Glomerular visceral epithelial cell (primary cell): ENCODE data around the gene CLEC2L.
"Not testable (repeated sequence)": the region's sequence is repeated elsewhere in the genome, so short reads cannot be mapped to it uniquely, and the experiment has no call there.

ENCODE experiments used
- DNase-seq: peaks from one replicate; pipeline ENCODE4 v3.0.0-alpha.2; 2016; ENCODE audit errors: extremely low spot score

Gene CLEC2L

DNA sequence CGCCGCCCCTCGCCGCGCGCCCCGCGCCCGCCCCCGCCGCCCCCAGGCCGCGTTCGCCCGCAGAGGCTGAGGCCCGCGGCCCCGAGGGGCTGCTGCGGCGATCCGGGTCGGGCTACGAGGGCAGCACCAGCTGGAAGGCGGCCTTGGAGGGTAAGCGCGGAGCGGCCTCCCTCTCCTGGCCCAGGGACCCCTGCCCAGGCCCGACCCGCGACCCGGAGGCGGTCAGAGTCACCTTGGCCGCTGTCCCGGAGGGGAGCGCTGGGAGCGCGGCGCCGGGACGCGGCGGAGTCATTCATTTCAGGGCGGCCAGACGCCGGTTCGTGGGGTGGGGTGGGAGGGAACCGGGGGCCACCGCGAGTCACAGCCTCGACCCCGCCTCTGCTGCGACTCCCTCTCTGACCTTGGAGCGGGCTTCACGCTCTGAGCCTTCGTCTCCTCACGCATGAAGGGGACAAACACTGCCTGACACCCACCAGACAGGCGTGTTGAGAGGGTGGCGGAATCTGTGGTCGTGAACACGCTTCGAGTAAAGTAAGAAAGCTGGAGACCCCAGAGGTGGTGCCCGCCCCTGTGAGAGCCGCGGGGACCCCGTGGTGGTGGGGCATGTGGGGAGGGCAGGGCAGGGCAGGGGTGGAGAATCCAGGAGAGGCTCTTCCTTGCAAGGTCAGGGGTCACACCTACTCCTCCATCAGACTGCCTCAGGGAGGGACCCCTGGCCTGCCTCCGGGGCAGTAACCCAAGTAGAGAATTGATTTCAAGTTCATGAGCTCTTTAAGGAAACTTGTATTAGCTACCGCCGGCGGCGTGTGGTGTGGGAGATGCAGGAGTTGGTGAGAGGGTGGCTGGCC, 707 bp downstream of the CLEC2L start:
- no peak for DNase-seq

DNA sequence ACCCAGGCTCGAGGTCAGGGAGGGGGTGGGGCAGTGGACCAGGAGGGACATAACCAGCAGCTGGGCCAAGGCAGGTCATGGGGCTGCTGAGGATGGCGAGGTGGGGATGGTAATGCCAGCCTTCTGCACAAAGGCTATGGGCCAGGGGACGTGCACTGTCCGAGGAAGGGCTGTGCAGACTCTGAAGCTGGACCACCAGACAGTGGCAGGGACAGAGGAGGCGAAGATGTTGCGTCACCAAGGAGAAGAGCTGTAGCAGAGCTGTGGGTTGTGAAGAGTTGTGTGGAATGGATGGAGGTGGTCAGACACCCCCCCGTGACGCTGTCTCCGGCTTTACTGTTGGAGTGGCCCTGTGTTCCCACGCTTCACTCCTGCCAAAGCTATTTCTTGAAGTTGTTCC, 1.8 kb downstream of the CLEC2L start:
- DNase-seq: no peak

DNA sequence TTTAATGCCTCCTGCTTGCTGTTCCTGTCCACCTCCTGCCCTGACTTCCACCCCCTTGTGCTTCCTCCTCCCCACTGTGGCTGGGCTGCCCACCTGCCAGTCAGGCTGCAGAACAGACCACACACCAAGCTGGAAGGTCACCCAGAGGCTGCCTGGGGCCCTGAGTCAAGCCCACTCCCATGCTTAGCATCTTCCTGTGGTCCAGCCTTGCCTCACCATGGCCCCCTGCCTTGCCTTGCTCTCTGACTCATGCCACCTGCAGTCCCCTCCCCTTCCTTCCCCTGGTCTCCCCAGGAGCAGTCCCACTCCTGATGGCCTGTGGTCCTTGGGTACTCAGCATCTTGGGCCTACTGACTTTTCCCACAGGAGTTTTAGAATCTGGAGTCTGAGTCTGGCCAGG, 2.3 kb downstream of the CLEC2L start:
- no peak for DNase-seq

DNA sequence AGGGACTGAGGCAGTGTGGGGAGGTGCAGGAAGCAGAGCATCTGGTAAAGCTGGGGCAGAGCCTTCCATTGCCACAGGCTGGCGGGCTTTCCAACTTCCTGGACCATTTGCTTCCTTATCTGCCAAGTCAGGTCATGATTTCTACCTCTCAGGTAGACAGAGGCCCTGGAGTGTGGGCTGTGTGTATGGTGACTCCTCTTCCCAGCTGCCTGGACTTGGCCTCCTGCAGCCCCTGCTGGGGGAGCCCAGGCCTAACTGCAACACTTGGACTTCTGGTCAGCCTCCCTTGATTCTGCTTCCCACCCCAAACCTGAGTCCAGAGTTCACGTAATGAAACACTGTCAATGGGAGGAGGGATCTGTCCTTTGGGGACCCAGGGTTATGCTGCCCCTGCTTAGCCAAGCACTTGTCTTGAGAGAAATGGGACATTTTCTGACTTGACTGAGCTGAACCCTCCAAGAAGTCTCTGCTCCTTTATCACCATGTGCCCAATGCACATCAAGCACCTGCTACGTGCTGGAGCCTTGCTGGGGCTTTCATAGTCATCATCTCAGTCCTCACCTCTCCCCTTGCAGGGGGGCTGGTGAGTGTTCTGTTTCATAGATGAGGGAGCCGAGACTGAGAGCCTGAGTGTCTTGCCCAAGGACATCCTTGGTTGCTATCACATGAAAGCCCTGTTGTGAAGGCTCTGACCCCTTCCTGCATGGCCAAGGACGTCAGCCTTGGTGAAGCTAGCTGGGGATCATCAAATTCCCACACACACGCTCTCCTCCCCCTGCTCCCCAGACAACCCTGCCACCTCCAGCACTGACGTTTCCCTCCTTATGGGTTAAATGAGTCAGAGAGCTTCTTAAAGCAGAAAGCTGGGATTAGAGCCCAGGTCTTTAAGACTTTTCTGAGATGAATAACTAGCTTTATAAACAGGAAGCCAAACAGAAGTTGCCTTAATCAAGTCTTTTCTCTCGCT, 3.4 kb downstream of the CLEC2L start:
- peak; percentile 33 for DNase-seq

DNA sequence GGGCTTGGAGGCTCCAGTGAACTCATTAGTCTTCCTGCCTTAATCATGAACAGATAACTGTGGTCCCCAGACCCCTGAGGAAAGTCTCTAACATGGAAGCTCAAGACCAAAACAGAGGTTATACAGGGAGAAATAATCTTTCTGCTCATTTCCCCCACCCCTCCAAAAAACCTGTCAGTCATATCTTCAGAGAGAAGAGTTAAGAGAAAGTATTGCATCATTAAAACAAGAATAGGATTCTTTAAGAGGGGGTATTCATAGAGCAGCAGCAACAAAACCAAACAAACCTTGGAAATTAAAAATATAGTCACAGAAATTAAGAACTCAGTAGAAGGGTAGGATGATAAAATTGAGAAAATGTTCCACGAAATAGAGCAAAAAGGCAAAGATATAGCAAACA, 7.6 kb downstream of the CLEC2L start:
- DNase-seq: no peak

DNA sequence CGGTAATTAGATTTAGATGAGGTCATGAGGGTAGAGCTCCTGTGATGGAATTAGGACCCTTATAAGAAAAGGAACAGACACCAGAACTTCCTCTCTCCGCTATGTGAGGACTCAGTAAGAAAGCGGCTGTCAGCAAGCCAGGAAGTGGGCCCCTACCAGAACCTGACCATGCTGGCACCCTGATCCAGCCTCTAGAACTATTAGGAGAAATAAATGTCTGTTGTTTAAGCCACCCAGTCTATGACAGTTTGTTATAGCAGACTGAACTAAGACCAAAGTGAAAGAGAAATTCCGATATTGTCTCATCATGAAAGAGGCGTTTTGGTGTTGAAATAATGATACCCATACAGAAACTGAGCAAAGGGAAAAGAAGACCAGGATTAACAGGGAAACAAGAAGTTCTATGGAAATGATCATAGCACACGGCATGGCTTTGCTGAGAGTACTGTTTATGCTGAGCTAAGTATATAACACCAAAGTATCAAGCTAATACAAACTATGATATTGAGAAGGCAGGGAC, 9.2 kb downstream of the CLEC2L start:
- DNase-seq: no peak

DNA sequence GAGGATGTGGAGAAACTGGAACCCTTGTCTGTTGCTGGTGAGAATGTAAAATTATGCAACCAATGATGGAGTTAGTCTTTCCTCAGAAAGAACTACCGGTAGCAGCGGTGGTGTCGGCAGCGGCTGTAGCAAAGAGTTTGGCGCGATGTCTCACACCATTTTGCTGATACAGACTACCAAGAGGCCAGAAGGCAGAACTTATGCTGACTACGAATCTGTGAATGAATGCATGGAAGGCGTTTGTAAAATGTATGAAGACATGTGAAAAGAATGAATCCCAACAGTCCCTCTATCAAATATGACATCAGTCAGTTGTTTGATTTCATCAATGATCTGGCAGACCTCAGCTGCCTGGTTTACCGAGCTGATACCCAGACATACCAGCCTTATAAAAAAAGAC, 10.6 kb downstream of the CLEC2L start:
- no peak for DNase-seq

DNA sequence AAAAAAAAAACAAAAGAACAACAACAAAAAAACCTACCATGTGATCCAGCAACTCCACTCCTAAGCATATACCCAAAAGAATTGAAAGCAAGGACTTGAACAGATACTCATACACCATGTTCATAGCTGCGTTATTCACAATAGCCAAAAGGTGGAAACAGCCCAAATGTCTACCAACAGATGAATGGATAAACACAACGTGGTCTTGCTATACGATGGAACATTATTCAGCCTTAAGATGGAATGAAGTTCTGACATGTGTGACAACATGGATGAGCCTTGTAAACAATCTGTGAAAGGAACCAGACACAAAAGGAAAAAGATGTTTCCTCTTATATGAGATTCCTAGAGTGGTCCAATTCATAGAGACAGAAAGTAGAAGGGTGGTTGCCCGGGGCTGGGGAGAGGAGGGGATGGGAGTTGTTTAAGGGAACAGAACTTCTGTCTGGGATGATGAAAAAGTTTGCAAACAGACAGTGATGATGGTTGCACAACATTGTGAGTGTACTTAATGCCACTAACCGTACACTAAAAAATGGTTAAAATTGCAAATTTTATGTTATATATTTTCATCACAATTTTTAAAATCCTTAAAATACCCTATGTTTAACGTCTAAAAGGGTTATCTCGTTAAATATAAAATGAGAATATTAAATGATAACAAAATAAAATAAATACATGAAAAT, 11.6 kb downstream of the CLEC2L start:
- DNase-seq: no peak

DNA sequence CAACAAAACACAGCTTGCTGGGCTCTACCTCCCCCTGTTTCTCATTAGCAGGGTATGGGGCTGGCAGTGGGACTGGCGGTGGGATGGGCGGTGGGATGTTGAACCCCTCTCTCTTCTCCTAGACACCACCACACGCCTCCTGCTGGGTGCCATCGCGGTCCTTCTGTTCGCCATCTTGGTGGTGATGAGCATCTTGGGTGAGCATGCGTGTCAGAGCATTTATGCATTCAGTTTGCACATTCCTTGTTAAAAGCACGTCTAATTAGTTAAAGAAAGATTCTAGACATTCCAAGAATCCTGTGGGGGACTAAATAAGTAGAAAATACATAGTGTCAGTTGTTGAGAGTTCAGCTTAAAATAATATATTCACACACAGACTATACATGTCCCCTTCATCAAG, 12.7 kb downstream of the CLEC2L start:
- no peak for DNase-seq

DNA sequence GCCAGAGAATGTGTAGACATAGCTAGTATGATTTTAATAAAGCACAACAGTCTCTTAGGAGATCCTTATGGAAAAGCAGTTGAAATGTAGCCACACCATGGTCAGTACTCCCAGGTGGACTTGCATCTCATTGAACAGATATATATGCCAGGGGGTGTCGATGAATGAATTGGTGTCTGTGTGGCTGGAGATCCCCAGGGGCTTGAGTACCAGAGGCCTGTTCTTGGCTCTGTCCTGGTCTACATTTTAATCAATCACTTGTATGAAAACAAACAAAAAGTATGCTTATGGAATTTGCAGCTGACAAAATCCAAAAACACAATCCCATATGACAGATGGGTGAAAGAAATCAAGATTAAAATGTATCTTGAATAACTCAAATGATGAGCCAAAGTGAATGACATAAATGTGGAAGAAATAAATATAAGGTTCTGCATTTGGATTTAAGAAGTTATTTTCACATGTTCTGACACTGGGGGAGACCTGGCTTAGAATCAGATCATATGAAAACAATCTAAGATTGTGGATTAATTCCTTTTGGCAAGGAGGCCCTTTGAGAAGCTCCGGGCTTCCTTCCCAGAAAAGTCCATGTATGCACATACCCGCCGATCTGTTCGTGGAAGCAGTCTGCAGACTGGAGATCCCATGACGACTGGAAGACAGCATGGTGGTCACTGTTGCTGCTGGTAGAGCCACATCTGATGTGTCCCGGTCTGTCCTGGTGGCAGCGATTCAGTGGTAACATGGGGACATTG, 15.6 kb downstream of the CLEC2L start:
- DNase-seq: no peak

GRCh38 chr7:139540203-139540602, 16.7 kb downstream of the CLEC2L start:
- DNase-seq: no peak

DNA sequence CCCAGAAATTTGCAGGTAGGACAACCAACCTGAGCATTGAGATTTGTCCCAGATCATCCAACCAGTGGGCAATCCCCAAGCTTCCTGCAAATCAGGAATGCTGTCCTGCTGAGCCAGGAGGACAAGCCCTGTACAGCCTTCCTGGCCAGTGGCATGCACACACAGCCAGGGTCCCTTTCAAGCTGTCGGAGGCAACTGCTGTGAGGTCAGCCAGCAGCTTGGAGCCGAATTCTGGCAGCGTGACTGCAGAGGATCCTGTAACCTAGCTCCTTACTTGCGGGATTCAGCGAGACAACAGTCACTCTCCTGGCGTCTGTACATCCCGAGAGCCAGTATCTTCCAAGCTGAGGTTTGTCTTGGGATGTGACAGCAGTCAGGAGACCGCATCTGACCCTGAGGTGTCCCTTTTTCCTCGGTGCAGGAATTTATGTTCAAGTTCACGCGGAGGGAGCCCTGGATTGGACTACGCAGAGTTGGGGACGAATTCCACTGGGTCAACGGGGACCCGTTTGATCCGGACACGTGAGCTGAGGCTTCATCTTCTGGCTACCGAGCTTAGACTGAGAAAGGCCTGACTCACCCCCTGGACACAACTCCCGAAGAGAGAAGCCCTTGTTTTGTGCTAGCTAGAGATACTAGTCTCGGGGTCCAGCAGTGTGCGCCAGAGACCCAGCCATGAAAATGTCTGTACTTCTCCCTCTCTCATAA, 18.3 kb downstream of the CLEC2L start:
- DNase-seq: no peak

GRCh38 chr7:139542308-139543151, 19.0 kb downstream of the CLEC2L start:
- DNase-seq: no peak

GRCh38 chr7:139543801-139544603, 20.5 kb downstream of the CLEC2L start:
- DNase-seq: no peak

- DNase-seq: no peak
Measured at GRCh38 chr7:139544645-139545044, 21.2 kb downstream of the CLEC2L start.

GRCh38 chr7:139548302-139549028, 25.0 kb downstream of the CLEC2L start:
- DNase-seq: no peak

DNA sequence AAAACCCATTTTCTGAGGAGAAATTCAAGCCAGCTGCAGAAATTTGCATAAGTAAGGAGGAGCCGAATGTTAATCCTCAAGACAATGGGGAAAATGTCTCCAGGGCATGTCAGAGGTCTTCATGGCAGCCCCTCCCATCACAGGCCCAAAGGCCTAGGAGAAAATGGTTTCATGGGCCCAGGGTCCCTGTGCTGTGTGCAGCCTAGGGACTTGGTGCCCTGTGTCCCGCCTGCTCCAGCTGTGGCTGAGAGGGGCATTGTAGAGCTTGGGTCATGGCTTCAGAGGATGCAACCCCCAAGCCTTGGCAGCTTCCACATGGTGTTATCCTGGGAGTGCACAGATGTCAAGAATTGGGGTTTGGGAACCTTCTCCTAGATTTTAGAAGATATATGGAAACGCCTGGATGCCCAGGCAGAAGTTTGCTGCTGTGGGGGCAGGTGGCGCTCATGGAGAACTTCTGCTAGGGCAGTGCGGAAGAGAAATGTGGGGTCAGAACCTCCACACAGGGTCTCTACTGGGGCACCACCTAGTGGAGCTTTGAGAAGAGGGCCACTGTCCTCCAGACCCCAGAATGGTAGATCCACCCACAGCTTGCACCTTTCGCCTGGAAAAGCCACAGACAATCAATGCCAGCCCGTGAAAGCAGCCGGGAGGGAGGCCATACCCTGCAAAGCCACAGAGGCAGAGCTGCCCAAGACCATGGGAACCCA, 30.7 kb downstream of the CLEC2L start:
- not testable (repeated sequence) for DNase-seq
